ENCODE data around the gene MEMO1. TPM values are rescaled to one million over a fixed set of nuclear protein-coding genes. Genes with fewer than 3 reads are reported as not detected.
"Not testable (repeated sequence)": the region's sequence is repeated elsewhere in the genome, so short reads cannot be mapped to it uniquely, and the experiment has no call there.

The MEMO1 gene
- total RNA-seq (2014; rRNA removed) (49.5 and 59.9 TPM in 2 replicates), Bru-seq, nascent RNA (percentile 81 among the genes with signal in this experiment), BruChase-seq, experiment 1, labeled RNA remaining after a 6-hour chase (percentile 72 among the genes with signal in this experiment), BruChase-seq, experiment 2, labeled RNA remaining after a 2-hour chase (percentile 82 among the genes with signal in this experiment)
- long read RNA-seq, full-length matches to known transcripts, result 39 of 68 reads
- long read RNA-seq, partial matches to known transcripts, result 2 of 68 reads
- long read RNA-seq, other reads (novel, unspliced or antisense), result 27 of 68 reads

GRCh38 chr2:32010670-32011484 lies at the start of gene MEMO1:
TSS of gene MEMO1 (minus strand) at chr2:32011008. CDS start at chr2:32010247, 761 bp downstream.
- H3K4me2 ChIP-seq (ENCODE audit: low read length), result peak within 1 kb of the TSS; percentile 88
- no peaks in the 10 kb centered on the region for H3K36me3 ChIP-seq (ENCODE audit: low read depth, low read length)
- POLR2A ChIA-PET (ENCODE audit: unreplicated experiment), result interaction anchor here (0.5 to 0.6 kb wide), 2 partner anchors 27 to 29 kb away, joined by 3 to 12 read pairs; partner anchors contain the start of gene DPY30
- peak within 1 kb of the TSS; percentile 83 for H3K9ac ChIP-seq (ENCODE audit: low read length)
- no peaks in the 10 kb centered on the region for H3K9me2 ChIP-seq (replicated peaks; ENCODE audit: low read length)
- peak within 1 kb of the TSS; percentile 81 for H3K27ac ChIP-seq (ENCODE audit: low read length)
- peaks cover 39% of the 10 kb centered on the region for H3K79me2 ChIP-seq (ENCODE audit: low read length)
- no peaks in the 10 kb centered on the region for H3F3A ChIP-seq (ENCODE audit: low read length, unreplicated experiment)
- peak; percentile 90 for DNase-seq
- CTCF ChIA-PET, result interaction anchor here (0.6 kb wide), 1 partner anchor 25 kb away, joined by 3 read pairs; no protein-coding TSS in a partner anchor
- ATAC-seq, result peak; percentile 68
- intact Hi-C loops (cut with micrococcal nuclease), result loop anchor here (1.0 kb wide), 1 partner anchor 52 kb away; the partner anchor contains the start of gene SPAST
- H2AFZ ChIP-seq (ENCODE audit: low read length), result peak within 1 kb of the TSS; percentile 82
- peaks cover 23% of the 10 kb centered on the region; the same call in 1 of the 2 replicates for H3K4me1 ChIP-seq (ENCODE audit: insufficient read depth, low read length)
- no TSS peak for BruUV-seq (replicated peaks)
- H3K9me3 ChIP-seq (ENCODE audit: low read length), result no peaks in the 10 kb centered on the region
- TF ChIP-seq EZH2phosphoT487 (IDR thresholded peaks at IDR 0.05; ENCODE audit: borderline replicate concordance, low read length), result no peak
- no peaks in the 10 kb centered on the region for H3K27me3 ChIP-seq (ENCODE audit: low read length)
- peaks cover 34% of the 10 kb centered on the region for H4K20me1 ChIP-seq (ENCODE audit: low read length)
- peak within 1 kb of the TSS; percentile 98 for H3K4me3 ChIP-seq (ENCODE audit: low read length)

GRCh38 chr2:32060266-32060665 lies 49.5 kb upstream of the MEMO1 start:
- intact Hi-C loops (cut with micrococcal nuclease), result no loop called here
- ATAC-seq (no peak), DNase-seq (no peak)
- POLR2A ChIA-PET (ENCODE audit: unreplicated experiment), result interaction anchor here (0.7 kb wide), 1 partner anchor 21 kb away, joined by 5 read pairs; the partner anchor contains the start of gene DPY30
- Histone ChIP-seq H3K27ac (ENCODE audit: low read length) (no peak overlapping the region), H3K79me2 (ENCODE audit: low read length) (peaks cover 11% of the 10 kb centered on the region), H3K4me3 (ENCODE audit: low read length) (no peak overlapping the region), H3K9me3 (ENCODE audit: low read length) (no peaks in the 10 kb centered on the region), H3F3A (ENCODE audit: low read length, unreplicated experiment) (no peaks in the 10 kb centered on the region), H3K36me3 (ENCODE audit: low read depth, low read length) (no peaks in the 10 kb centered on the region), H2AFZ (ENCODE audit: low read length) (no peak overlapping the region), H3K9ac (ENCODE audit: low read length) (no peak overlapping the region), H3K4me1 (ENCODE audit: insufficient read depth, low read length) (peaks cover 15% of the 10 kb centered on the region), H3K9me2 (replicated peaks; ENCODE audit: low read length) (no peaks in the 10 kb centered on the region), H3K27me3 (ENCODE audit: low read length) (no peaks in the 10 kb centered on the region), H4K20me1 (ENCODE audit: low read length) (no peaks in the 10 kb centered on the region), H3K4me2 (ENCODE audit: low read length) (no peak overlapping the region)
- CTCF ChIA-PET, result no interaction called here
- TF ChIP-seq EZH2 (IDR thresholded peaks at IDR 0.05; ENCODE audit: low read length, unreplicated experiment), result no peak
- TF ChIP-seq CTCF (conservative IDR thresholded peaks at IDR 0.05; ENCODE audit: low read depth, low read length), result no peak
- TF ChIP-seq EZH2phosphoT487 (IDR thresholded peaks at IDR 0.05; ENCODE audit: borderline replicate concordance, low read length), result no peak
- no TSS peak for BruUV-seq (replicated peaks)

DNA sequence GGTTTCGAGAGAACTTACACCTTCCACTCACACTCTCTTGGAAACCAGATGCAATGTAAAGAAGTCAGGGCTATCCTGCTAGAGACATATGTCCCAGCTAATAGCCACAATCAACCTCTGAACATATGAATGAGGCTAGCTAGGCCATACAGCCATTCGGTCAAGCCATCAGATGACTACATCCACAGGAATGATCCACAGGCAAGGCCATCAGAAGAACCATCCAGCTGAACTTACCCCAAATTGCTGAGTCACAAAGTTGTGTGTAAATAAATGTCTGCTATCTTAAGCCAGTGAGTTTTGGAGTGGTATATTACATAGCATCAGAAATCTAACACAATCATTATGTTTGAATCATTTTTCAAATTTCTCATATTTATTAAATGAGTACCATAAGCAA lies 47.3 kb upstream of the MEMO1 start:
- ATAC-seq (no peak), DNase-seq (peak; percentile 38)
- Histone ChIP-seq H3K4me1 (ENCODE audit: insufficient read depth, low read length) (peaks cover 8% of the 10 kb centered on the region; the same call in 1 of the 2 replicates), H3K4me2 (ENCODE audit: low read length) (no peak overlapping the region), H3K79me2 (ENCODE audit: low read length) (no peaks in the 10 kb centered on the region), H3K9me3 (ENCODE audit: low read length) (no peaks in the 10 kb centered on the region), H2AFZ (ENCODE audit: low read length) (no peak overlapping the region), H3K4me3 (ENCODE audit: low read length) (no peak overlapping the region), H3K36me3 (ENCODE audit: low read depth, low read length) (no peaks in the 10 kb centered on the region), H3K9ac (ENCODE audit: low read length) (no peak overlapping the region), H3F3A (ENCODE audit: low read length, unreplicated experiment) (no peaks in the 10 kb centered on the region), H4K20me1 (ENCODE audit: low read length) (no peaks in the 10 kb centered on the region), H3K9me2 (replicated peaks; ENCODE audit: low read length) (no peaks in the 10 kb centered on the region), H3K27me3 (ENCODE audit: low read length) (no peaks in the 10 kb centered on the region), H3K27ac (ENCODE audit: low read length) (no peak overlapping the region)
- ChIA-PET POLR2A (ENCODE audit: unreplicated experiment) (no interaction called here), CTCF (no interaction called here)
- no TSS peak for BruUV-seq (replicated peaks)
- TF ChIP-seq EZH2phosphoT487 (IDR thresholded peaks at IDR 0.05; ENCODE audit: borderline replicate concordance, low read length), result no peak
- no peak for TF ChIP-seq CTCF (conservative IDR thresholded peaks at IDR 0.05; ENCODE audit: low read depth, low read length)
- no peak for TF ChIP-seq EZH2 (IDR thresholded peaks at IDR 0.05; ENCODE audit: low read length, unreplicated experiment)
- intact Hi-C loops (cut with micrococcal nuclease), result no loop called here

DNA sequence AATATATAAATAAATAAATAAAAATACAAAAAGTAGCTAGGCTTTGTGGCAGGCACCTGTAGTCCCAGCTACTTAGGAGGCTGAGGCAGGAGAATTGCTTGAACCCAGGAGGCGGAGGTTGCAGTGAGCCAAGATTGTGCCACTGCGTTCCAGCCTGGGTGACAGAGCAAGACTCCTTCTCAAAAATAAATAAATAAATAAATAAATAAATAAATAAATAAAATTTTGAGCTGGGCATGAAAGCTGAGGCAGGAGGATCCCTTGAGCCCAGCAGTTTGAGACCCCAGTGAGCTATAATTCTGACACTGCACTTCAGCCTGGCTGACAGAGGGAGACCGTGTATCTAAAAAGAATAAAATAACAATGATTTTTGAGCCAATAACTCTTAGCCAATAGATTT lies 43.8 kb upstream of the MEMO1 start:
- H3K36me3 ChIP-seq (ENCODE audit: low read depth, low read length); H3K9me2 ChIP-seq (replicated peaks; ENCODE audit: low read length); ATAC-seq; H3K4me1 ChIP-seq (ENCODE audit: insufficient read depth, low read length); DNase-seq; H2AFZ ChIP-seq (ENCODE audit: low read length); H4K20me1 ChIP-seq (ENCODE audit: low read length); H3K79me2 ChIP-seq (ENCODE audit: low read length); H3K9ac ChIP-seq (ENCODE audit: low read length); BruUV-seq (replicated peaks); H3F3A ChIP-seq (ENCODE audit: low read length, unreplicated experiment); H3K4me2 ChIP-seq (ENCODE audit: low read length); H3K27ac ChIP-seq (ENCODE audit: low read length); intact Hi-C loops (cut with micrococcal nuclease); H3K27me3 ChIP-seq (ENCODE audit: low read length); H3K9me3 ChIP-seq (ENCODE audit: low read length); H3K4me3 ChIP-seq (ENCODE audit: low read length): not testable (repeated sequence)
- ChIA-PET CTCF (interaction anchor here (0.5 to 1.3 kb wide), 2 partner anchors 9 to 83 kb away, joined by 5 to 8 read pairs; partner anchors contain the start of gene SPAST), POLR2A (ENCODE audit: unreplicated experiment) (interaction anchor here (0.5 kb wide), 1 partner anchor 277 kb away, joined by 10 read pairs; no protein-coding TSS in a partner anchor)

Measured in PC-3 (cell line).